Stimulated activated CD8-positive, alpha-beta memory T cell treated with anti-CD3 and anti-CD28 coated beads, Interleukin-12 subunit alpha, Interleukin-12 subunit beta, amount 100 ng/mL, for 24 hours (primary cell): ENCODE results near the gene HSD3B2.

Source experiments
- DNase-seq: peaks from one replicate; pipeline ENCODE4 v3.0.0-alpha.2; 2020; ENCODE audit errors: extremely low read depth

The HSD3B2 gene

DNA sequence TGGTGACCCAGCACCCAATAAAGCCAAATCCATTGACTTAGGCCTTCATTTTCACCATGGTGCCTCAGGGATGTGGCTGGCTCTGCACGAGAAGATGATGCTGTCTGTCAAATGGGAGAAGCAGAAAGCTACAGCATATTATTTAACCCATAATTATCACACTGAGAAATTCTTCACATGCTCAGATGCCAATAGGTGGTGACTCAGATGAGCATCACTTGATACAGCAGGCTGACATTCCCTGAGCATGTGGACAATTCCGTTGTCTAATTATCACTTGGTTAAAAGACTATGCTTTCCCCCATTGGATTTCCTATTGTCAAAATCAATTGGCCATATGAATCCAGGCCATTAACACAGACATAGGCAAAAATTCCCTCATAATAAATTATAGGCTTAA is 48.0 kb downstream of the HSD3B2 start:
- no peak for DNase-seq

DNA sequence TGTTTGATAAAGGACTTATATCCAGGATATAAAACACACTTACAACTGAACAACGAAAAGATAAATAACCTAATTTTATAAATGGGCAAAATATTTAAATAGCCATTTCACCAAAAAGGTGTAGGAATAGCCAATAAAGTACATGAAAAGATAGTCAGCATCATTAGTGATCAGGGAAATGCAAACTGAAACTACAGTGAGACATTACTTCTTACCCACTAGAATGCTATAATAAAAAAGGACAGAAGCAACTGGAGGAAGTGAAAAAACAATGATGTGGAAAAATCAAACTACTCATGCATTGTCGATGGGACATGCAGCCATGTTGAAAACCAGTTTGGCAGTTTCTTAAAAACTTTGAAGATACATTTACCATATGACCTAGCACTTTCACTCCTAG is 48.6 kb downstream of the HSD3B2 start:
- DNase-seq, result no peak

DNA sequence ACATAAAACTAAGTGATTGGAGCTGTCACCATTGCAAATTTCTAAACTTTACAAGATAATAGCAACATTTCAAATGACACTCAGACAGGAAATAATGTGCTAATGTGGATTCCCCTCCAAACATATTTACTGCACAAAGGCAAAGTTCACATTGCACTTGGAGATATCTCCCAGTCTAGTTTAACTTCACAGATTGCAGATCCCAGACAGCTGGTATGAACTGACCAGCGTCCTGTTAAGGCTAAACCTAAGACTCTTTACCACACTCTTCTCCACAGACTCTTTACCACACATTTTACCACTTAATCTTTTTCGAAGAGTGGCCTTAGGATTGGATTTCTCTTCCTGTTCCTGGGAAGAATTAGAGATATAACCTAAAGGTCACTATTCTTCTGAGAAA is 51.5 kb downstream of the HSD3B2 start:
- no peak for DNase-seq

DNA sequence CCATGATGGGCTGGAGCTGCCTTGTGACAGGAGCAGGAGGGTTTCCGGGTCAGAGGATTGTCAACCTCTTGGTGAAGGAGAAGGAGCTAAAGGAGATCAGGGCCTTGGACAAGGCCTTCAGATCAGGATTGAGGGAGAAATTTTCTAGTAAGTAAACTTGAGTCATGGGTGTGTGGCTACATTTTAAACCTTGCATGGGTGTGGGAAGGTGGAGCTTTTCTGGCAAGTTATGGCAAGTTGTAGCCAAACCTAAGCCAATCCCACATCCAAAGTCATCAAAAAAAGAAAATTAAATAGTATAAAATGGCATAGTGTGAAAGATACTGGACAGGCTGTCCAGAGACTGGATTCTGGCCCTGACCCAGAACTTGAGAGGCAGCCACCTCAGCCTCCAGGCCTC is 52.3 kb downstream of the HSD3B2 start:
- no peak for DNase-seq

DNA sequence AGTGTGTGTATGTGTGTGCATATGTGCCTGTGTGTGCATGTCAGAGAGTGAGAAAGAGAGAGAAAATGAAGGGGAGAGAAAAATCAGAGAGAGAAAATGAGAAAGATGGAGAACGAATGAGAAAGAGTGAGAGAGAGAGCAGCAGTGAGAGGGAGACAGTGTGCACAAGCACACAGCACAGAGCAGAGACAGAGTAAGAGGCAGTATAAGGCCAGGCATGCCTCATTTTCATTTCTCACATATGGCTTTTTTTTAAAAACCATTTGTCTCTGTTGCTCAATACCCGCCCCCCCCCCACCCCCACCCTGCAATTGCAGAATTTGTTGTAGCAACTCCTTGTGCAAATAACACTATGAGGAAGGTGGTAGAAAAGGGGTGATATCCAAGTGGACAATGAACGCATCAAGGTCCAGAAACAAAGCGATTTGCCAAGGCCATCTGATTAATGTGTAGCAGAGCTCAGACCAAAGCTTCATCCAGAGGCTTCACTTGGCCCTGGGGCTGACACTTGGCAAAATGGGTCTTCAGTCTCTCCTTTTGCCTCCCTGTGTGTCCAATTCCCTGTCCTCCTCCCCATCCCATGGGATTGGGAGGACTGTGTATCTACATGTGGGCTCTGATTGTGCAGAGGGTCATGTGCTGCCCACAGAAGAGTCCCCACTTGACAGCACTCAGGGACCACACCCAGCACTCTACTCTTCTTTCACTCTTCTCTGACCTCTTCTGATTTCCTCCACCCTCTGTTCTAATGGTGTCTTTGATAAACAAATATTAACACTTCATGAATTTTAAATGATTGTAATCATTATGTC is 53.1 kb downstream of the HSD3B2 start:
- no peak for DNase-seq

DNA sequence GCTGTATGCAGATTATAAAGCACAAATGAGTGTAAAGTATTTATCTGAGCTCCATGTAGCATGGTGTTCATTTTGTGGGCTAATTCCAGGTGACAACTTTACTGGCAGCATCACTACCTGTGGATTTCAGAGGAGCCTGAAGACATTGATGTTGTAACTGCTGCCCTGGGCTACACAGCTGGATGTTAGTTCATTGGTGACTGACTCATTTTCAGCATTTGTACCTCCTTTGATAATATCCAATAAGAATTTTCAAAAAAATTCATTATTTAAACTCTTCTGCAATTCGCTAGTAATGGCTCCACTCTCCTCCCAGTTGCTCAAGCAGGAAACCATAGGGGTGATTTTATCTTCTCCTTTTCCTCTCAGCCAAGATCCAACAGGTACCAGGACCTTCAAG is 54.8 kb downstream of the HSD3B2 start:
- no peak for DNase-seq

DNA sequence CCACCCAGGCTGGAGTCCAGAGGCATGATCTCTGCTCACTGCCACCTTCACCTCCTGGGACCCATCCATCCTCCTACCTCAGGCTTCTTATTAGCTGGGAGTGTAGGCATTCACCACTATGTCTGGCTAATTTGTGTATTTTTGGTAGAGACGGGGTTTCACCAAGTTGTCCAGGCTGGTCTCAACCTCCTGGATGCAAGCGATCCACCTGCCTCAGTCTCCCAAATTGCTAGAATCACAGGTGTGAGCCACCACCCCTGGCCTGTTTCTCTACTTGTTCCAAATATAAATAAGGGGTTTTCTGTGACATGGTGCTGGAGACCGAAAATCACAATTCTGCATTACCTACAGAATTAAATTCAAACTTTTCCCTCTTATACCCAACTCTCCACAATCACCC is 55.4 kb downstream of the HSD3B2 start:
- DNase-seq, result no peak

DNA sequence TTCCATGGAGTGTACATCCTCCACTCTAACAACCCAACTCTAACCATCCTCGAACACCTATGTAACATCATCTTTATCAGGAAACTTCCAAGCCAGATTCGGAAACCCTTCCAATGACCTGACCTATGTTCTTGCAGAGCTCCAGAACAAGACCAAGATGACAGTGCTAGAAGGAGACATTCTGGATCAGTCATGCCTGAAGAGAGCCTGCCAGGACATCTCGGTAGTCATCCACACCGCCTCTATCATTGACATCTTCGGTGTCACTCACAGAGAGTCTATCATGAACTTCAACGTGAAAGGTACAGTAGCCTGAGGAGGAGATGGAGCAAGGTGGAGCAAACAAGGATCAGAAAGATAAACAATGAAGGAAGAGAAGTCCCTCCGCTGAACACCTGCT is 56.0 kb downstream of the HSD3B2 start:
- no peak for DNase-seq

DNA sequence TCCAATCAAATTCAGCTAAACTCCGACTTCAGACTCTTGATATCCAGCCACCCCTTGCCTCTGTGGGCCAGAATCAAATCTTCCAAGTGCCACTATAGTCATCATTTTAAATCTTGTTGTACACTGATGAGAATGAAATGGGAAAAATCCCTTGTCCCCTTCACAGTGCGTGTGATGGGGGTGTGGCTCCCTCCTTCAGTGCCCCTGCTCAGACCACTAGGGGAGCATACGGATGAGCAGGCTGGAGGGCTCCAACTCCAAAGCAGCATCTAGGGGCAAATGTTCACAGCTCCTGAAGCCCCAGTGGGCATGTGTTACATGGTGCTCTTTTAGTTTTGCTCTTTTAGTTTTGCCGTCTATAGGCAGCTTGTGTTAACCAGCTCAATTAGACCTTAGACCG is 56.6 kb downstream of the HSD3B2 start:
- DNase-seq, result no peak

DNA sequence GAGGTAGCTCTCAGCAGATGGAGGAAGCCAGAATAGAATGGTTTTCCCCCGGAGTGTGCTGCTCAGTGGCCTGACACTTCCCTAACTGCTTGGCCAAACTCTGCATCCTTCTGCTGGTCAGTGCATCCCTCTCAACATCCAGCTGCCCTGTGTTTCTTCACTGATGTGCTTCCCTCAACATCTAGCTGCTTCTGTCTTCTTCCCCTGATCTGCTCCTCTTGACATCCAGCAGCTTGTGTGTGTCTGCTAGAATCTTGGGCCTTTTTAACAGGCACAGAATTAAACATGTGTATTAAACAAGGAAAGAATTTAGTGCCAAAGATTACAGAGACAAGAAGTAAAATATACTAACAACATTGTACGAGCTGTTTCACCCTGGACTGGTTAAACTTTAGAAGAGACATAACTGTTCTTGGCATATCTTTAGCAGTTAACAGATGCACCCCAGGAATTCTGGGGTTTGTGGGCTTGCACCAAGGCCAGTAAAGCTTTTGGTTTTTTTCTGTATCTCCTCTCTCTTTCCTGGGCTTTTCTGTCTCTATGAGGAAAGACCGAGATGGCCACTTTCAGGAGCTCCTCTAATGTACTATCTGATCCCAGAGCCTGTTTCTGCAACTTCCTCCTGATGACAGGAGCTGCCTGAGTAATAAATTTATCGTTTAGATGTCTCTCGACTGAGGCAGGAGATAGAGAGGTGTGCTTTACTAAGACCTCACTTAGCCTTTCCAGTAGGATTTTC is 57.3 kb downstream of the HSD3B2 start:
- no peak for DNase-seq
